K562 (cell line): ENCODE results near the gene VPS45. TPM values are rescaled to one million over a fixed set of nuclear protein-coding genes. Genes with fewer than 3 reads are reported as not detected.

Experiments used
- CBFA2T2 ChIP-seq: fragments of 450-650 bp; conservative IDR thresholded peaks from 2 replicates; pipeline ENCODE4 v1.6.1; 2017; ENCODE audit warnings: mild to moderate bottlenecking
- CREB1 ChIP-seq, 2 experiments: sonication (generic) in 1 of 2; formaldehyde crosslinking in 1 of 2; IDR thresholded peaks; 2 replicates each; pipeline versions ENCODE4 v1.6.1 to v1.8.0; 2012 to 2022; ENCODE audit warnings: inconsistent platforms in 1 of 2, mild to moderate bottlenecking in 1 of 2, missing genetic modification reagents in 1 of 2, moderate library complexity in 1 of 2
- E4F1 ChIP-seq: fragments of 250-450 bp; sonication (Bioruptor Pico); IDR thresholded peaks from 2 replicates; pipeline ENCODE4 v1.5.0; 2021; ENCODE audit warnings: mild to moderate bottlenecking, borderline replicate concordance
- FOXJ2 ChIP-seq: fragments of 200-800 bp; sonication (Bioruptor generic); IDR thresholded peaks from 2 replicates; pipeline ENCODE4 v1.6.1; 2016; ENCODE audit warnings: missing genetic modification characterization, missing compliant biosample characterization
- ID3 ChIP-seq, 2 experiments: fragments of 250-450 bp in 1 of 2; fragments of 450-650 bp in 1 of 2; sonication (Bioruptor Pico) in 1 of 2; IDR thresholded peaks; 2 replicates each; pipeline versions ENCODE4 v1.6.1 to v1.8.0; 2016 to 2021; ENCODE audit warnings: mild to moderate bottlenecking in 2 of 2, moderate library complexity in 2 of 2, missing compliant biosample characterization in 1 of 2, missing genetic modification characterization in 1 of 2
- MIER1 ChIP-seq: fragments of 450-650 bp; IDR thresholded peaks from 2 replicates; pipeline ENCODE4 v1.6.1; 2016; ENCODE audit warnings: antibody characterized with exemption, mild to moderate bottlenecking, low read depth
- POLR3G ChIP-seq: IDR thresholded peaks from 2 replicates; pipeline ENCODE4 v1.6.1; 2011; ENCODE audit not compliant: insufficient read length, insufficient replicate concordance; ENCODE audit errors: extremely low read depth
- RBFOX2 ChIP-seq: fragments of 200-400 bp; formaldehyde crosslinking; IDR thresholded peaks from 2 replicates; pipeline ENCODE4 v1.6.1; 2017; ENCODE audit warnings: low read depth, mild to moderate bottlenecking, low read length, moderate library complexity
- RBM34 ChIP-seq: fragments of 200-400 bp; formaldehyde crosslinking; IDR thresholded peaks from 2 replicates; pipeline ENCODE4 v1.6.1; 2018; ENCODE audit warnings: low read length, borderline replicate concordance; ENCODE audit not compliant: insufficient read depth
- RFX5 ChIP-seq: IDR thresholded peaks from 2 replicates; pipeline ENCODE4 v1.6.1; 2011; ENCODE audit warnings: low read depth, mild to moderate bottlenecking, improper control_type of control experiment, low read length
- TBL1XR1 ChIP-seq, 2 experiments: IDR thresholded peaks; 2 replicates each; pipeline ENCODE4 v1.6.1; 2012; ENCODE audit warnings: improper control_type of control experiment in 2 of 2, low read length in 2 of 2, mild to moderate bottlenecking in 1 of 2
- TEAD4 ChIP-seq, 2 experiments: sonication (generic) in 1 of 2; formaldehyde crosslinking in 1 of 2; IDR thresholded peaks; 2 replicates each; pipeline versions ENCODE4 v1.6.1 to v1.8.0; 2012 to 2022; ENCODE audit warnings: borderline replicate concordance in 1 of 2, inconsistent platforms in 1 of 2, low read length in 1 of 2, mild to moderate bottlenecking in 1 of 2, missing genetic modification reagents in 1 of 2
- XRCC4 ChIP-seq: IDR thresholded peaks from one replicate; pipeline ENCODE4 v1.6.1; 2011; ENCODE audit not compliant: insufficient read depth, insufficient read length; ENCODE audit errors: extremely low read depth
- ZBTB5 ChIP-seq: fragments of 450-650 bp; IDR thresholded peaks from 2 replicates; pipeline ENCODE4 v1.6.1; 2017; ENCODE audit warnings: antibody characterized with exemption
- ZNF3 ChIP-seq: fragments of 250-450 bp; sonication (Bioruptor Pico); IDR thresholded peaks from 2 replicates; pipeline ENCODE4 v1.5.0; 2021; ENCODE audit warnings: mild to moderate bottlenecking, moderate library complexity
- polyA plus RNA-seq, 8 experiments: library from polyadenylated mRNA; depleted of rRNA in 4 of 8; stranded (reverse) in 5 of 8; unstranded in 3 of 8; fragments of >200 nt; fragmentation: Nextera tagmentation in 2 of 8; fragmentation: Illumina TruSeq in 1 of 8; extraction: Ambion mirVana in 2 of 8; extraction: Trizol in 1 of 8; gene quantifications; 2 replicates each; pipeline versions ENCODE4 v1.2.1 to v1.2.3, GENCODE V29; 2011 to 2014; ENCODE audit warnings: inconsistent platforms in 1 of 8, missing spikeins in 1 of 8
- total RNA-seq, 7 experiments: library from RNA; depleted of rRNA in 6 of 7; stranded (reverse); fragments of >200 nt in 6 of 7; fragmentation: Illumina TruSeq in 2 of 7; extraction: Trizol in 2 of 7; gene quantifications; 2 replicates each; pipeline versions ENCODE4 v1.2.1 to v1.2.3, GENCODE V29; 2011 to 2021; ENCODE audit warnings: low replicate concordance in 1 of 7

VPS45 gene
- total and polyA plus RNA-seq, 9 of the 15 experiments (the other 6 are each of a cell fraction or from before 2014, with no cell fraction given), result 17.9 to 48.2 (median 34.4) TPM

- TF ChIP-seq RBFOX2 (peak; percentile 46; the same call in 1 of the 2 replicates), FOXJ2 (tag) (peak; percentile 45; the same call in 1 of the 2 replicates), ZNF3 (CRISPR knock-in tag) (no peak), XRCC4 (no peak), E4F1 (CRISPR knock-in tag) (no peak), MIER1 (no peak), RFX5 (0 out of 2 replicates have a peak, but pooled peaks have one; percentile 12), ID3 (CRISPR knock-in tag; IDR thresholded peaks at IDR 0.05) (no peak), ID3 (tag; IDR thresholded peaks at IDR 0.05) (peak; percentile 73), CREB1 (IDR thresholded peaks at IDR 0.05) (no peak; the same call in 1 of the 2 replicates), CREB1 (CRISPR knock-in tag; IDR thresholded peaks at IDR 0.05) (peak; percentile 47; the same call in 1 of the 2 replicates), CBFA2T2 (peak; percentile 45; the same call in 1 of the 2 replicates), POLR3G (no peak), TBL1XR1 (IDR thresholded peaks at IDR 0.05; ENCODE audit: low read length in 2 of 2) (peak in 1 of 2 experiments; percentile 62; a peak in 2 of 4 replicates), ZBTB5 (no peak), RBM34 (no peak), TEAD4 (IDR thresholded peaks at IDR 0.05; ENCODE audit: low read length) (peak; percentile 52), TEAD4 (CRISPR knock-in tag; IDR thresholded peaks at IDR 0.05; ENCODE audit: borderline replicate concordance) (no peak)
Measured at GRCh38 chr1:150162862-150163706, 95.5 kb downstream of the VPS45 start (continued).
